OCI-LY1 (cell line): ENCODE results near the gene PAMR1.

Experiments used
- CTCF ChIP-seq: fragments of 200-600 bp; sonication (generic), shearing (Covaris generic); IDR thresholded peaks from 2 replicates; pipeline ENCODE4 v1.5.1; 2017; ENCODE audit warnings: mild to moderate bottlenecking, antibody characterized with exemption, low read length, moderate library complexity, mixed read lengths
- EZH2 ChIP-seq: fragments of 200-600 bp; sonication (generic), shearing (Covaris generic); IDR thresholded peaks from 2 replicates; pipeline ENCODE4 v1.8.0; 2017; ENCODE audit warnings: borderline replicate concordance, mixed run types, mild to moderate bottlenecking, antibody characterized with exemption, low read length, moderate library complexity, mixed read lengths

GRCh38 chr11:35394941-35395340 is 130.5 kb downstream of the PAMR1 start:
- TF ChIP-seq CTCF (no peak), EZH2 (no peak)
